ENCODE data around the gene SERP2.

GRCh38 chr13:44347301-44347700, 26.3 kb upstream of the SERP2 start:
- TF ChIP-seq CTCF (IDR thresholded peaks at IDR 0.05), result no peak
- TF ChIP-seq POLR2A (IDR thresholded peaks at IDR 0.05), result no peak
